Astrocyte of the cerebellum (primary cell): ENCODE data around the gene DUOX2.
"Not testable (repeated sequence)": the region's sequence is repeated elsewhere in the genome, so short reads cannot be mapped to it uniquely, and the experiment has no call there.

Source experiments
- DNase-seq: peaks from one replicate; pipeline ENCODE4 v3.0.0-alpha.2; 2011; ENCODE audit warnings: low read depth
- H3K4me3 ChIP-seq: 2 replicates; pipeline ENCODE4 v1.5.1; 2011; ENCODE audit warnings: mild to moderate bottlenecking, low read depth, low read length, moderate library complexity
- in situ Hi-C: cut with HindIII; loops from 2 replicates; pipeline ENCODE4 v1.10.0; 2017; ENCODE audit warnings: low sequenced_read_pairs
- TF ChIP-seq, protein P1 (sequence below): IDR thresholded peaks from 2 replicates; pipeline ENCODE4 v1.5.1; 2012; ENCODE audit warnings: low read length, low read depth, moderate library complexity, mild to moderate bottlenecking; ENCODE audit errors: missing control alignments

Gene DUOX2

DNA sequence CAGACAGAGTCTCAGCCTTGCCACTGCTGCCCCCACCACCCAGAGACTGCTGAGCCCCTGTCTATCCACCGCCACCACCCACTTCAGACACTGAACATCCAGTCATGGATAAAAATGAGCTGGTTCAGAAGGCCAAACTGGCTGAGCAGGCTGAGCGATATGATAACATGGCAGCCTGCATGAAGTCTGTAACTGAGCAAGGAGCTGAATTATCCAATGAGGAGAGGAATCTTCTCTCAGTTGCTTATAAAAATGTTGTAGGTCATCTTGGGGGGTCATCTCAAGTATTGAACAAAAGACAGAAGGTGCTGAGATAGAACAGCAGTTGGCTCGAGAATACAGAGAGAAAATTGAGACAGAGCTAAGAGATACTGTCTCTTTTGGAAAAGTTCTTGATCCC, 61.3 kb downstream of the DUOX2 start:
- in situ Hi-C loops, DNase-seq, H3K4me3 ChIP-seq: not testable (repeated sequence)

DNA sequence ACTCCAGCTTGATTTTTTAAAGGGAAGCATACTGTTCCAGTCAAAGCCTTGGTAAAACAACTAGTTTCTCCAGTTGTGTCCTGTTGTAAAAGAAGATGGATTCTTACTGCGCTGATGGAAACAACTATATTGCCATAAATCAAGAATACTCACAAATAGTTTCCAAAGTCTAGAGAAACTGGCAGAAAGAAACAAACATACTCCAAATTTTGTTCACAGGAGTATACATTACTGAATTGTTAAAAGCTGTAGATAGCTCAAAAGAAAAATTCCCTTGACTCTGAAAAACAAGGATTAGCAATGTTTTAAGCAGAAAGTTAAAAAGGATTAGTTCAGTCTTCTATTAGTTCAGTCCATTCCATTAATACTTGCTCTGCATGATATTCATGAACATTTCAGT, 63.4 kb downstream of the DUOX2 start:
- in situ Hi-C loops: no loop called here
- no peak for DNase-seq
- no peak overlapping the region for H3K4me3 ChIP-seq
- TF ChIP-seq, protein P1, sequence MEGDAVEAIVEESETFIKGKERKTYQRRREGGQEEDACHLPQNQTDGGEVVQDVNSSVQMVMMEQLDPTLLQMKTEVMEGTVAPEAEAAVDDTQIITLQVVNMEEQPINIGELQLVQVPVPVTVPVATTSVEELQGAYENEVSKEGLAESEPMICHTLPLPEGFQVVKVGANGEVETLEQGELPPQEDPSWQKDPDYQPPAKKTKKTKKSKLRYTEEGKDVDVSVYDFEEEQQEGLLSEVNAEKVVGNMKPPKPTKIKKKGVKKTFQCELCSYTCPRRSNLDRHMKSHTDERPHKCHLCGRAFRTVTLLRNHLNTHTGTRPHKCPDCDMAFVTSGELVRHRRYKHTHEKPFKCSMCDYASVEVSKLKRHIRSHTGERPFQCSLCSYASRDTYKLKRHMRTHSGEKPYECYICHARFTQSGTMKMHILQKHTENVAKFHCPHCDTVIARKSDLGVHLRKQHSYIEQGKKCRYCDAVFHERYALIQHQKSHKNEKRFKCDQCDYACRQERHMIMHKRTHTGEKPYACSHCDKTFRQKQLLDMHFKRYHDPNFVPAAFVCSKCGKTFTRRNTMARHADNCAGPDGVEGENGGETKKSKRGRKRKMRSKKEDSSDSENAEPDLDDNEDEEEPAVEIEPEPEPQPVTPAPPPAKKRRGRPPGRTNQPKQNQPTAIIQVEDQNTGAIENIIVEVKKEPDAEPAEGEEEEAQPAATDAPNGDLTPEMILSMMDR: no peak

DNA sequence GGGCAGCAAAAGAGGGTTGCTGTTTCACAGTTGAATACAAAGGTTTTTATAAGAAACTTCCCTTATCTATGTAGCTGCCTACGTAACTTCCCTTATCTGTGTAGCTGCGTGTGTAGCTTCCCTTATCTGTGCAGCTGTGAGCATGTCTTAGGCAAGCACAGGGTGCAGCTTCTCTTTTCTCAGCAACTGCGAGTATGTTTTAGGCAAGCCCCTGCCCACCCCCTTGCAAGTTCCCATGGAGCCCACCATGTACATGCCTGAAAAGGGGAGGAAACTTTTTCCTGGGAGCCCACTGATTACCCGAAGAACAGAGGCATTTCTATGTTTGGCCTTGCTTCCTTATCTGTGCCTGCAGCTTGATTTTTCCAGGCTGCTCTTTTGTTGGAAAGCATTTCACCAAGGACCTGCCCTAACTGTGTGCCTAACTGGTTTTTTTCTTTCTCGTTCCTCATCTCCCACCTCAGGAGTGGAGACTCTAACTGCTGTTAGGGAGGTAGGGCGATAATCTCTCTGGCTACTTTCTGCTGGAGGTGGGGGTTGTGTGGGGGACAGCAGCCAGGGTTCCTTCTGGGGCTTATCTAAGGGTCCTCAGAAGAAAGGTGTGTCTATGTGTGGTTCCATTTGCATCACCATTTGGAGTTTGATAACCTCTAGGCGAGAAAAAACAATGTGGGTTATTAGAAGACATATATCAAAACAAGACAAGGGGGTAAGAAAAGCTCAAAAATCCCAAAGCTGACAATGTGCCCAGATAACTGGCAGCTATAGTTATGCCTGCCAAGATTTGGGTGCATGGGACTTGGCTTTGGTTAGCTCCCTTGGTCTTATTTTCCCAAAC, 65.0 kb downstream of the DUOX2 start:
- TF ChIP-seq, protein P1: no peak
- no peak for DNase-seq
- no peak overlapping the region for H3K4me3 ChIP-seq
- in situ Hi-C loops: no loop called here

DNA sequence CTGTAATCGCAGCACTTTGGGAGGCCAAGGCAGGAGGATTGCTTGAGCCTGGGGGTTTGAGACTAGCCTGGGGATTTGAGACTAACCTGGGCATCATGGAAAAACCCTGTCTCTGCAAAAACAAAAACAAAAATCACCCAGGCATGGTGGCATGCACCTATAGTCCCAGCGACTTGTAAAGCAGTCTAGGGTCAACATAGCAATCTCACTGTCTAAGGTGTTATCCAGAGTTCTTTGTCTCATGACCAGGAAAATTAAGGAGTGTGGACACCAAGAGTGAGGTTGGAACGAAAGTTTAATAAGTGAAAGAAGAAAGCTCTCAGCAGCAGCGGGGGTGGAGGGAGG, 65.6 kb downstream of the DUOX2 start:
- H3K4me3 ChIP-seq, DNase-seq, in situ Hi-C loops: not testable (repeated sequence)

DNA sequence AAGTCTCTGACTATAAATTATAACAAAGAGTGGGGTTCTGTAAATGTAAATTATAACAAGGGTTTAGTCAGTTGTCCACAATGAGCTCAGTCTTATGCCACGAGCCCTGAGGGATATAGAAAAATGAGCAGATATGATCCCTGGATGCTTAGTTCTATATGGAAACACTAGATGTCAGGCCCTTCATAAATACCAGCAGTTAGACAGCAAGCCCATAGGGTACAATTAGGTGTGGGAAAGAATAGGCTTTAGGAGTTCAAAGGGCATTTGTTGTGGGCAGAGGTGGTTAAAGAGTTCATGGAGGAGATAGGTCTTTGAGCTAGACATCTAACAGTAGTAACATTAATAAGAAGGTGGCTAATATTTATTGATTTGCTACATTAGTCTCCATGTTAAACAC, 69.7 kb downstream of the DUOX2 start:
- H3K4me3 ChIP-seq, in situ Hi-C loops, DNase-seq: not testable (repeated sequence)

DNA sequence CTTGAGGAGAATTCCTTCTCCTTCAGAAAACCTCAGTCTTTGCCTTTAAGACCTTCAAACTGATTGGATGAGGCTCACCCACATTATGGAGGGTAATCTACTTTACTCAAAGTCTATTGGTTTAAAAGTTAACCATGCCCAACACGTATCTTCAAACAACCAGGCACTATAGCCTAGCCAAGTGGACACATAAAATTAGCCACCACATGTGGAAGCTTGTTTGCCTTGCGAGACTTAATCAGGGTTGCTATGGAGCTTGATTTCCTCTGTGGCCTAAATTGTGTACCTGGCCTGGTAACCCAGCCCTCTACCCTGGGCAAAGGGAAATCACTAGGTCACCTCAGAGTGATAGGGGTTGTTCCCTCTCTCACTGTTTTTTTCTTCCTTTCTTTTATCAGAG, 71.1 kb downstream of the DUOX2 start:
- in situ Hi-C loops, H3K4me3 ChIP-seq, DNase-seq: not testable (repeated sequence)
